ENCODE data around the gene SOX13. TPM values are rescaled to one million over a fixed set of nuclear protein-coding genes. Genes with fewer than 3 reads are reported as not detected.

Gene SOX13
- total and polyA plus RNA-seq, 8 donors: 4.1 to 42.6 (median 11.1) TPM

GRCh38 chr1:204074274-204075138 is 1.6 kb downstream of the SOX13 start:
- Histone ChIP-seq H3K4me3 (peak overlapping the region; percentile 69 to 77 (median 74)), H3K27me3 (peaks cover 0 to 64% (median 11%) of the 10 kb centered on the region in 3 donors), H3K4me1 (peaks cover 32 to 72% (median 68%) of the 10 kb centered on the region in 4 donors), H3K36me3 (no peaks in the 10 kb centered on the region), H3K9me3 (no peaks in the 10 kb centered on the region), H3K27ac (peak overlapping the region; percentile 80 to 95 (median 89))
- intact Hi-C loops (cut with DNase I; ENCODE audit: low total_unique reads): loop anchor here (5.0 kb wide), 1 partner anchor 53 kb away; no protein-coding TSS in a partner anchor
- TF ChIP-seq POLR2AphosphoS5 (IDR thresholded peaks at IDR 0.05) (peak in 2 of 3 donors; percentile 23 to 26), POLR2A (IDR thresholded peaks at IDR 0.05) (no peak)
- peak; percentile 58 to 90 for DNase-seq
- 0 to 1% (median 1%) methylated on average over 31 to 65 of the region's 65 CpGs for WGBS, 5 donors

DNA sequence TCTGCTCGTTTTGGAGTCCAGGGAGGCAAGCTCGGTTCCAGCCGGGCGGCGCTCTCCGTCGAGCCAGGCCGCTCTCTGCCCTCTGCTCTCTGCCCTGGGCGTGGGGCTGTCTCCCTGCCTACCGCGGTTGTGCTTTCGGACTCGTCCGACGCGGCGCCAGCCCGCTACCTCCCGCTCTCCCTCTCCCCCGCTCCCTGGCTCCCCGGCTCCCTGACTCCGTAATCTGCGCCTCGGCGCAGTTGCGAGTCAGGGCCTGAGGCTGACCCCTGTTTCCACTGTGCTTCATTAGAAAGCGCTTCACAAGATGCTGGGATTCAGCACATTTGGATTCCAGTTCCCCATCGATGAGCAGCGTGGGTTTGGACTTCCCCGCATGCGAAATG is 2.2 kb downstream of the SOX13 start:
- no peaks in the 10 kb centered on the region for H3K9me3 ChIP-seq
- H3K27me3 ChIP-seq: peaks cover 0 to 64% (median 11%) of the 10 kb centered on the region in 3 donors
- TF ChIP-seq EP300 (IDR thresholded peaks at IDR 0.05): no peak
- no peak for TF ChIP-seq POLR2AphosphoS5 (IDR thresholded peaks at IDR 0.05)
- TF ChIP-seq, protein P1, sequence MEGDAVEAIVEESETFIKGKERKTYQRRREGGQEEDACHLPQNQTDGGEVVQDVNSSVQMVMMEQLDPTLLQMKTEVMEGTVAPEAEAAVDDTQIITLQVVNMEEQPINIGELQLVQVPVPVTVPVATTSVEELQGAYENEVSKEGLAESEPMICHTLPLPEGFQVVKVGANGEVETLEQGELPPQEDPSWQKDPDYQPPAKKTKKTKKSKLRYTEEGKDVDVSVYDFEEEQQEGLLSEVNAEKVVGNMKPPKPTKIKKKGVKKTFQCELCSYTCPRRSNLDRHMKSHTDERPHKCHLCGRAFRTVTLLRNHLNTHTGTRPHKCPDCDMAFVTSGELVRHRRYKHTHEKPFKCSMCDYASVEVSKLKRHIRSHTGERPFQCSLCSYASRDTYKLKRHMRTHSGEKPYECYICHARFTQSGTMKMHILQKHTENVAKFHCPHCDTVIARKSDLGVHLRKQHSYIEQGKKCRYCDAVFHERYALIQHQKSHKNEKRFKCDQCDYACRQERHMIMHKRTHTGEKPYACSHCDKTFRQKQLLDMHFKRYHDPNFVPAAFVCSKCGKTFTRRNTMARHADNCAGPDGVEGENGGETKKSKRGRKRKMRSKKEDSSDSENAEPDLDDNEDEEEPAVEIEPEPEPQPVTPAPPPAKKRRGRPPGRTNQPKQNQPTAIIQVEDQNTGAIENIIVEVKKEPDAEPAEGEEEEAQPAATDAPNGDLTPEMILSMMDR (IDR thresholded peaks at IDR 0.05): no peak
- no peak for TF ChIP-seq POLR2A (IDR thresholded peaks at IDR 0.05)
- peak; percentile 44 to 72 for DNase-seq
- 3 to 23% (median 6%) methylated on average over 10 to 31 of the region's 31 CpGs for WGBS, 5 donors
- peaks cover 38 to 78% (median 74%) of the 10 kb centered on the region in 4 donors for H3K4me1 ChIP-seq
- intact Hi-C loops (cut with DNase I; ENCODE audit: low total_unique reads): loop anchor here (5.0 kb wide), 1 partner anchor 52 kb away; no protein-coding TSS in a partner anchor
- no peaks in the 10 kb centered on the region for H3K36me3 ChIP-seq
- H3K4me3 ChIP-seq: peak overlapping the region; percentile 69 to 77 (median 74)
- H3K27ac ChIP-seq: peak overlapping the region; percentile 80 to 95 (median 89)

DNA sequence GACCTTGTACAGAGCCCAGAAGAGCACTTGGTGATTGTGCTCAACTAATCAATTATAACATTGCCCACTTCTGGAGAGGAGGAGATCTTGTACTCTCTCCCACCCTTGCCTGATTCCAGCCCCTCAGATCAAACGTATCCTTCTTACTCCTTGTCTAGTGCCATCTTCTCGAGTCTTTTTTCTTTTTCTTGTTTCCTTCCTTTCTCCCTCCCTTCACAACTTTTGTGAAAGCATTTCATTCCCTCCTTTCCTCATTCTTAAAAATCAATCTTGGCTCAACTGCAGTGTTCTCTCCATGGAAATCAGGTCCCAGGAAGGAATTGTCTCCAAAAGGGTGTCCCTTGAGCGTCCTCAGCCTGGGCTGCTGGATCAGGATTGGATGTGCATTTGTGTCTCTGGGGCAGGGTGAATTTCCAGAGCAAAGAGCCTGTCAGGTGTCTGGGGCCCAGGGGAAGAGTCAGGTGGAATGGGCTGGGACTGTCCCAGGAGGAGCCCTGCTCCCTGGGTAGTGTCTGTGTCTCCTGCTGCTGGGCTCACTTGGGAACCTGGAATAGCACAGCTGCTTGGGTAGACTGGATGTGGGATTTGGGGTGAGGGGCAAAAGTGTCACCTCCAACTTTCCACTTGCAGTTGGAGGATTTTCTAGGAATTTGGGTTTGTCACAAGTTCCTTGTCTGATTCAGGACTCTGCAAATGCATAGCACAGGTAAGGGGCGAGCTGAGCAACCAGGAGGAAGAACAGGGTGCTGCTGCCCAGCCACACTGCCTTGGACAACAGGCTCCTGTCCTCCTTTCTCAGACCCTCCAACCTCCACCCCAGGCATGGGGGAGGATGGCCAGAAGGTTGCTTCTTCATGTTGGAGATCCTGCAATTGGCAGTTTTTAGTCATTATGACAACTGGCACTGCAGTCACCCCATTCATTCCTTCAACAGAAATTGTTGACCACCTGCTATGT is 3.3 kb downstream of the SOX13 start:
- no peak for DNase-seq
- H3K36me3 ChIP-seq: no peaks in the 10 kb centered on the region
- peaks cover 47 to 89% (median 84%) of the 10 kb centered on the region in 4 donors for H3K4me1 ChIP-seq
- TF ChIP-seq, protein P1 (IDR thresholded peaks at IDR 0.05): no peak
- TF ChIP-seq EP300 (IDR thresholded peaks at IDR 0.05): no peak
- no peak for TF ChIP-seq POLR2AphosphoS5 (IDR thresholded peaks at IDR 0.05)
- TF ChIP-seq POLR2A (IDR thresholded peaks at IDR 0.05): no peak
- peak overlapping the region; percentile 44 to 92 (median 89) for H3K27ac ChIP-seq
- peaks cover 0 to 59% (median 11%) of the 10 kb centered on the region in 3 donors for H3K27me3 ChIP-seq
- intact Hi-C loops (cut with DNase I; ENCODE audit: low total_unique reads): loop anchor here (5.0 kb wide), 1 partner anchor 51 kb away; no protein-coding TSS in a partner anchor
- H3K4me3 ChIP-seq: peak overlapping the region; percentile 69 to 77 (median 74)
- WGBS, 5 donors: 55 to 66% (median 65%) methylated on average over 4 of the region's 4 CpGs
- no peaks in the 10 kb centered on the region for H3K9me3 ChIP-seq

DNA sequence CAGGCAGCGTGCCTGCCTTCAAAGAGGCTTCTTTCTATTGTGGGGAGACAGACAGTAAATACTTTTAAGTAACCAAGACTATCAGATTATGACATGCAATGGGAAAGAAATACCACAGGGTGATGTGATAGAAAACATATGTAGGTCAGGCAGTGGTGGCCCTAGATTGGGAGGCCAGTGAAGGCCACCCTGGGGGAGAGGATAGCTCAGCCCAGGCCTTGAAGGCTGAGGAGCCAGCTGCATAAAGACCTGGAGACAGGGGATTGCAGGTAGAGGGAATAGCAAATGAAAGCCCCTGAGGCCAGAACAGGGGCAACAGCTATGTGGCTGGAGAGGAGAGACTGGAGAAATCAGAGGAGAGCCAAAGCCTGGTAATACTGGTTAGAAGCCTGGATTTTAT is 4.0 kb downstream of the SOX13 start:
- H3K36me3 ChIP-seq: no peaks in the 10 kb centered on the region
- H3K27ac ChIP-seq: peak overlapping the region in 4 of 5 donors; percentile 22 to 92 (median 89)
- peaks cover 47 to 96% (median 91%) of the 10 kb centered on the region in 4 donors for H3K4me1 ChIP-seq
- TF ChIP-seq, protein P1 (IDR thresholded peaks at IDR 0.05): no peak
- no peak for TF ChIP-seq POLR2A (IDR thresholded peaks at IDR 0.05)
- TF ChIP-seq EP300 (IDR thresholded peaks at IDR 0.05): no peak
- TF ChIP-seq POLR2AphosphoS5 (IDR thresholded peaks at IDR 0.05): no peak
- no peaks in the 10 kb centered on the region for H3K9me3 ChIP-seq
- DNase-seq: no peak
- no peak overlapping the region for H3K4me3 ChIP-seq
- intact Hi-C loops (cut with DNase I; ENCODE audit: low total_unique reads): loop anchor here (5.0 kb wide), 1 partner anchor 50 kb away; no protein-coding TSS in a partner anchor
- WGBS, 5 donors: 67 to 89% (median 75%) methylated on average over 1 of the region's 1 CpG
- H3K27me3 ChIP-seq: peaks cover 0 to 58% (median 11%) of the 10 kb centered on the region in 3 donors
